ENCODE data around the gene ANGPTL4. TPM values are rescaled to one million over a fixed set of nuclear protein-coding genes. Genes with fewer than 3 reads are reported as not detected.
A peak's percentile ranks its signal among the peaks of the same experiment; 100 is the strongest.

Gene ANGPTL4
- polyA plus RNA-seq, 1 donor from 2014 or later: not detected

DNA sequence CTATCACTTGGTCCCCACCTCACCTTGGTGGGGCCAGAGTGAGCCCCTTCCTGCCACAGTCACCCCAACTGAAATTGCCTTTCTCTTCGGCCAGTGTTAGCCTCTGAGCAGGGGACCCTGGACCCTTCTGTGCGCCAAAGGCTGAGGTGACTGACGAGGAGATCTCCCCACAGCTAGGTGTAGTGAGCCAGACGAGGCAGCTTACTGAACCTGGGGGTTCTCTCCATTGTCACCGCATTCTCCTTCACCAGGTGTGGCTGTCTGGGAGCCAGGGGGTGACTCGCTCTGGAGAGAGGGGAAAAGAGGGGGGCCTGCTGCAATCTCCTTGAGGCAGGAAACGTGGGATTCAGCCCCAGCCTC, 41.3 kb upstream of the ANGPTL4 start:
- peak overlapping the region; percentile 83 for H3K4me3 ChIP-seq (ENCODE audit: low read length)
- H3K27ac ChIP-seq (ENCODE audit: low read length): no peak overlapping the region
- H2AFZ ChIP-seq (ENCODE audit: low read depth, low read length): no peak overlapping the region
- H3F3A ChIP-seq (ENCODE audit: insufficient read depth, low read length, poor library complexity, severe bottlenecking): no peaks in the 10 kb centered on the region
- H3K9me3 ChIP-seq (ENCODE audit: low read length): no peaks in the 10 kb centered on the region
- no peaks in the 10 kb centered on the region for H3K9me2 ChIP-seq (ENCODE audit: insufficient read depth, low read length)
- H3K9ac ChIP-seq (ENCODE audit: low read length): peak overlapping the region; percentile 95
- peak overlapping the region; percentile 68 for H3K4me2 ChIP-seq (ENCODE audit: low read length)
- TF ChIP-seq, protein P1, sequence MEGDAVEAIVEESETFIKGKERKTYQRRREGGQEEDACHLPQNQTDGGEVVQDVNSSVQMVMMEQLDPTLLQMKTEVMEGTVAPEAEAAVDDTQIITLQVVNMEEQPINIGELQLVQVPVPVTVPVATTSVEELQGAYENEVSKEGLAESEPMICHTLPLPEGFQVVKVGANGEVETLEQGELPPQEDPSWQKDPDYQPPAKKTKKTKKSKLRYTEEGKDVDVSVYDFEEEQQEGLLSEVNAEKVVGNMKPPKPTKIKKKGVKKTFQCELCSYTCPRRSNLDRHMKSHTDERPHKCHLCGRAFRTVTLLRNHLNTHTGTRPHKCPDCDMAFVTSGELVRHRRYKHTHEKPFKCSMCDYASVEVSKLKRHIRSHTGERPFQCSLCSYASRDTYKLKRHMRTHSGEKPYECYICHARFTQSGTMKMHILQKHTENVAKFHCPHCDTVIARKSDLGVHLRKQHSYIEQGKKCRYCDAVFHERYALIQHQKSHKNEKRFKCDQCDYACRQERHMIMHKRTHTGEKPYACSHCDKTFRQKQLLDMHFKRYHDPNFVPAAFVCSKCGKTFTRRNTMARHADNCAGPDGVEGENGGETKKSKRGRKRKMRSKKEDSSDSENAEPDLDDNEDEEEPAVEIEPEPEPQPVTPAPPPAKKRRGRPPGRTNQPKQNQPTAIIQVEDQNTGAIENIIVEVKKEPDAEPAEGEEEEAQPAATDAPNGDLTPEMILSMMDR (IDR thresholded peaks at IDR 0.05; ENCODE audit: poor library complexity, severe bottlenecking): no peak
- TF ChIP-seq EP300 (conservative IDR thresholded peaks at IDR 0.05; ENCODE audit: poor library complexity, severe bottlenecking) (no peak), EZH2 (IDR thresholded peaks at IDR 0.05; ENCODE audit: borderline replicate concordance, insufficient read depth, low read length, poor library complexity, severe bottlenecking) (no peak), RAD21 (conservative IDR thresholded peaks at IDR 0.05) (no peak), POLR2AphosphoS5 (IDR thresholded peaks at IDR 0.05) (no peak), SMC3 (conservative IDR thresholded peaks at IDR 0.05; ENCODE audit: poor library complexity) (no peak), TAF1 (IDR thresholded peaks at IDR 0.05; ENCODE audit: low read depth) (no peak), MXI1 (conservative IDR thresholded peaks at IDR 0.05; ENCODE audit: poor library complexity, severe bottlenecking) (no peak)
- TF ChIP-seq, protein P2, sequence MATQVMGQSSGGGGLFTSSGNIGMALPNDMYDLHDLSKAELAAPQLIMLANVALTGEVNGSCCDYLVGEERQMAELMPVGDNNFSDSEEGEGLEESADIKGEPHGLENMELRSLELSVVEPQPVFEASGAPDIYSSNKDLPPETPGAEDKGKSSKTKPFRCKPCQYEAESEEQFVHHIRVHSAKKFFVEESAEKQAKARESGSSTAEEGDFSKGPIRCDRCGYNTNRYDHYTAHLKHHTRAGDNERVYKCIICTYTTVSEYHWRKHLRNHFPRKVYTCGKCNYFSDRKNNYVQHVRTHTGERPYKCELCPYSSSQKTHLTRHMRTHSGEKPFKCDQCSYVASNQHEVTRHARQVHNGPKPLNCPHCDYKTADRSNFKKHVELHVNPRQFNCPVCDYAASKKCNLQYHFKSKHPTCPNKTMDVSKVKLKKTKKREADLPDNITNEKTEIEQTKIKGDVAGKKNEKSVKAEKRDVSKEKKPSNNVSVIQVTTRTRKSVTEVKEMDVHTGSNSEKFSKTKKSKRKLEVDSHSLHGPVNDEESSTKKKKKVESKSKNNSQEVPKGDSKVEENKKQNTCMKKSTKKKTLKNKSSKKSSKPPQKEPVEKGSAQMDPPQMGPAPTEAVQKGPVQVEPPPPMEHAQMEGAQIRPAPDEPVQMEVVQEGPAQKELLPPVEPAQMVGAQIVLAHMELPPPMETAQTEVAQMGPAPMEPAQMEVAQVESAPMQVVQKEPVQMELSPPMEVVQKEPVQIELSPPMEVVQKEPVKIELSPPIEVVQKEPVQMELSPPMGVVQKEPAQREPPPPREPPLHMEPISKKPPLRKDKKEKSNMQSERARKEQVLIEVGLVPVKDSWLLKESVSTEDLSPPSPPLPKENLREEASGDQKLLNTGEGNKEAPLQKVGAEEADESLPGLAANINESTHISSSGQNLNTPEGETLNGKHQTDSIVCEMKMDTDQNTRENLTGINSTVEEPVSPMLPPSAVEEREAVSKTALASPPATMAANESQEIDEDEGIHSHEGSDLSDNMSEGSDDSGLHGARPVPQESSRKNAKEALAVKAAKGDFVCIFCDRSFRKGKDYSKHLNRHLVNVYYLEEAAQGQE (IDR thresholded peaks at IDR 0.05; ENCODE audit: borderline replicate concordance): no peak
- no peaks in the 10 kb centered on the region for H3K36me3 ChIP-seq (ENCODE audit: insufficient read depth, low read length)
- H4K20me1 ChIP-seq (ENCODE audit: insufficient read depth): peaks cover 6% of the 10 kb centered on the region
- H3K79me2 ChIP-seq (replicated peaks; ENCODE audit: insufficient read depth, low read length): peaks cover 29% of the 10 kb centered on the region
- no peaks in the 10 kb centered on the region for H3K27me3 ChIP-seq (ENCODE audit: insufficient read depth, low read depth, low read length)

DNA sequence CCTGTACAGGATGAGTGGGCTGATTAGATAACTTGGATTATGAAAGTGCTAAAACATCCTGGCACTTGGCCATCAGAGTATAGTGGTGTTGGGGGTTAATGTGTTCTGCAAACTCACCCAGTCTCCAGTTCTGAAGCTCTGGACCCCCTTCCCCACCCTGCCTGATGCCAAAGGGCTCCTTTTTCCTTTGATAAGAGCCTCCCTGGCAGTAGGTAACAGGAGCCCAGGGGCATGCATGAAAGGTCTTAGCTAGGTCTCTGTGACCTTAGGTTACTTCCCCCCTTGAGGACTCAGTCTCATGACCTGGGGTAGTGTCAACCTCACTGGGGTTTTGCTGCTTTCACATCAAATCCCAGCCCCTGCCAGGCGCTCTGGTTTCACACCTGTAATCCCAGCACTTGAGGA, 40.2 kb upstream of the ANGPTL4 start:
- no peaks in the 10 kb centered on the region for H3K27me3 ChIP-seq (ENCODE audit: insufficient read depth, low read depth, low read length)
- no peaks in the 10 kb centered on the region for H3K9me2 ChIP-seq (ENCODE audit: insufficient read depth, low read length)
- H3K36me3 ChIP-seq (ENCODE audit: insufficient read depth, low read length): no peaks in the 10 kb centered on the region
- H3F3A ChIP-seq (ENCODE audit: insufficient read depth, low read length, poor library complexity, severe bottlenecking): no peaks in the 10 kb centered on the region
- peaks cover 6% of the 10 kb centered on the region for H4K20me1 ChIP-seq (ENCODE audit: insufficient read depth)
- no peaks in the 10 kb centered on the region for H3K9me3 ChIP-seq (ENCODE audit: low read length)
- H3K4me2 ChIP-seq (ENCODE audit: low read length): no peak overlapping the region
- H3K4me3 ChIP-seq (ENCODE audit: low read length): no peak overlapping the region
- TF ChIP-seq, protein P1 (IDR thresholded peaks at IDR 0.05; ENCODE audit: poor library complexity, severe bottlenecking): no peak
- TF ChIP-seq, protein P2 (IDR thresholded peaks at IDR 0.05; ENCODE audit: borderline replicate concordance): no peak
- TF ChIP-seq EZH2 (IDR thresholded peaks at IDR 0.05; ENCODE audit: borderline replicate concordance, insufficient read depth, low read length, poor library complexity, severe bottlenecking) (no peak), SMC3 (conservative IDR thresholded peaks at IDR 0.05; ENCODE audit: poor library complexity) (no peak), POLR2AphosphoS5 (IDR thresholded peaks at IDR 0.05) (no peak), MXI1 (conservative IDR thresholded peaks at IDR 0.05; ENCODE audit: poor library complexity, severe bottlenecking) (no peak), RAD21 (conservative IDR thresholded peaks at IDR 0.05) (no peak), TAF1 (IDR thresholded peaks at IDR 0.05; ENCODE audit: low read depth) (no peak), EP300 (conservative IDR thresholded peaks at IDR 0.05; ENCODE audit: poor library complexity, severe bottlenecking) (no peak)
- no peak overlapping the region for H3K27ac ChIP-seq (ENCODE audit: low read length)
- H3K9ac ChIP-seq (ENCODE audit: low read length): no peak overlapping the region
- H3K79me2 ChIP-seq (replicated peaks; ENCODE audit: insufficient read depth, low read length): peaks cover 29% of the 10 kb centered on the region
- no peak overlapping the region for H2AFZ ChIP-seq (ENCODE audit: low read depth, low read length)
